ENCODE data around the gene CH25H.

DNA sequence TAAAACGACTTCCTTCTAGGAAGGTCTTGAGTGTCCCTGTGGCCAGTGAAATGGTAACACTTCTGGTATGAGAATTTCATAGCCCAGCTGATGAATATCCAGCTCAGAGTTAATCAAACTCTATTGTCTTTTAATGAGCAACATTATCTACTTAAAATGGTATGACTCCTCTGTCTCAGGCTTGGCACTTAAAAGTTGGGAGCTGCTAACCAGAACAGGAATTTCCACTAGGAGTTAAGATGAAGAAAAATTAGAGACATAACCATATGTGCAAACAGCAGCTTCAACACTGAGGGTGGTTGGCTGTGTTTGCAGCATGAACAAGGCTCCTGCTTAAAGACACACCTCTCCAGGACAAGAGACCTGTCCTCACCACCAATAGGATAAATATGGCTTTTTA is 46.8 kb downstream of the CH25H start:
- TF ChIP-seq, protein P1, sequence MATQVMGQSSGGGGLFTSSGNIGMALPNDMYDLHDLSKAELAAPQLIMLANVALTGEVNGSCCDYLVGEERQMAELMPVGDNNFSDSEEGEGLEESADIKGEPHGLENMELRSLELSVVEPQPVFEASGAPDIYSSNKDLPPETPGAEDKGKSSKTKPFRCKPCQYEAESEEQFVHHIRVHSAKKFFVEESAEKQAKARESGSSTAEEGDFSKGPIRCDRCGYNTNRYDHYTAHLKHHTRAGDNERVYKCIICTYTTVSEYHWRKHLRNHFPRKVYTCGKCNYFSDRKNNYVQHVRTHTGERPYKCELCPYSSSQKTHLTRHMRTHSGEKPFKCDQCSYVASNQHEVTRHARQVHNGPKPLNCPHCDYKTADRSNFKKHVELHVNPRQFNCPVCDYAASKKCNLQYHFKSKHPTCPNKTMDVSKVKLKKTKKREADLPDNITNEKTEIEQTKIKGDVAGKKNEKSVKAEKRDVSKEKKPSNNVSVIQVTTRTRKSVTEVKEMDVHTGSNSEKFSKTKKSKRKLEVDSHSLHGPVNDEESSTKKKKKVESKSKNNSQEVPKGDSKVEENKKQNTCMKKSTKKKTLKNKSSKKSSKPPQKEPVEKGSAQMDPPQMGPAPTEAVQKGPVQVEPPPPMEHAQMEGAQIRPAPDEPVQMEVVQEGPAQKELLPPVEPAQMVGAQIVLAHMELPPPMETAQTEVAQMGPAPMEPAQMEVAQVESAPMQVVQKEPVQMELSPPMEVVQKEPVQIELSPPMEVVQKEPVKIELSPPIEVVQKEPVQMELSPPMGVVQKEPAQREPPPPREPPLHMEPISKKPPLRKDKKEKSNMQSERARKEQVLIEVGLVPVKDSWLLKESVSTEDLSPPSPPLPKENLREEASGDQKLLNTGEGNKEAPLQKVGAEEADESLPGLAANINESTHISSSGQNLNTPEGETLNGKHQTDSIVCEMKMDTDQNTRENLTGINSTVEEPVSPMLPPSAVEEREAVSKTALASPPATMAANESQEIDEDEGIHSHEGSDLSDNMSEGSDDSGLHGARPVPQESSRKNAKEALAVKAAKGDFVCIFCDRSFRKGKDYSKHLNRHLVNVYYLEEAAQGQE (IDR thresholded peaks at IDR 0.05; ENCODE audit: insufficient read depth in 1 of 2, low read depth in 2 of 2, low read length in 2 of 2): no peak
- TF ChIP-seq FOXP2 (optimal IDR thresholded peaks at IDR 0.05; ENCODE audit: borderline replicate concordance, extremely low read depth, extremely low read length, insufficient read depth): no peak
